Testis (tissue), 2 donors: ENCODE results near the gene GFOD1.

ENCODE experiments used
- POLR2A ChIP-seq: fragments of 450-650 bp; IDR thresholded peaks from one replicate; pipeline ENCODE4 v1.6.1; 2017; ENCODE audit warnings: antibody characterized with exemption, mild to moderate bottlenecking, moderate library complexity
- TF ChIP-seq, protein P1 (sequence below), 3 experiments: fragments of 450-650 bp in 2 of 3; fragments of 200-600 bp in 1 of 3; sonication (generic) in 1 of 3; IDR thresholded peaks; one replicate each; pipeline ENCODE4 v1.5.1; 2016 to 2019; ENCODE audit warnings: antibody characterized with exemption in 3 of 3, mild to moderate bottlenecking in 2 of 3, moderate library complexity in 1 of 3

DNA sequence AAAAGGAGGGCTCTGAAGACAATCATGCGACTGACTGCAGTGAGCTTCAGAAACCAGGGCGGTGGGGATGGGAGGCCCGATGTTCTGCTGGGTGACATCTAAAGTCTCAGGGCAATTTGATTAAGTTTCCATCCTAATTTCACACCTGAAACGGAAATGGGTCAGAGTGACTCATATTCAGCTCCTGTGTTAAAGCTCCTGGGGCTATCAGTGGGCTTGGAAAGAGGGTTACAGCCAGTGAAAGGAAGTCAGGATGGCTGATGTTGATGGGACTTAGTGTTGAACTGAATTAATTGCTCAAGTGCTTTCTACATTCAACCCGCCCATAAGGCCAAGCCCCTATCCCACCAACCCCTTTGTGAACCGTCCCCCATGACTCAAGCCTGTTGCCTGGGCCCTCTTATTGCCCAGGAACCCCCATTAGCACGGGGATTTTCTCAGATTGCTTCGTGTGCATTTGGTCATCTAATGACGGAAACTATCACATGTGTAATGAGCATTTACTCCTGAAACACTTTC, 112.0 kb downstream of the GFOD1 start:
- TF ChIP-seq, protein P1, sequence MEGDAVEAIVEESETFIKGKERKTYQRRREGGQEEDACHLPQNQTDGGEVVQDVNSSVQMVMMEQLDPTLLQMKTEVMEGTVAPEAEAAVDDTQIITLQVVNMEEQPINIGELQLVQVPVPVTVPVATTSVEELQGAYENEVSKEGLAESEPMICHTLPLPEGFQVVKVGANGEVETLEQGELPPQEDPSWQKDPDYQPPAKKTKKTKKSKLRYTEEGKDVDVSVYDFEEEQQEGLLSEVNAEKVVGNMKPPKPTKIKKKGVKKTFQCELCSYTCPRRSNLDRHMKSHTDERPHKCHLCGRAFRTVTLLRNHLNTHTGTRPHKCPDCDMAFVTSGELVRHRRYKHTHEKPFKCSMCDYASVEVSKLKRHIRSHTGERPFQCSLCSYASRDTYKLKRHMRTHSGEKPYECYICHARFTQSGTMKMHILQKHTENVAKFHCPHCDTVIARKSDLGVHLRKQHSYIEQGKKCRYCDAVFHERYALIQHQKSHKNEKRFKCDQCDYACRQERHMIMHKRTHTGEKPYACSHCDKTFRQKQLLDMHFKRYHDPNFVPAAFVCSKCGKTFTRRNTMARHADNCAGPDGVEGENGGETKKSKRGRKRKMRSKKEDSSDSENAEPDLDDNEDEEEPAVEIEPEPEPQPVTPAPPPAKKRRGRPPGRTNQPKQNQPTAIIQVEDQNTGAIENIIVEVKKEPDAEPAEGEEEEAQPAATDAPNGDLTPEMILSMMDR (IDR thresholded peaks at IDR 0.05): no peak
- no peak for TF ChIP-seq POLR2A
